Stimulated activated CD4-positive, alpha-beta T cell treated with anti-CD3 and anti-CD28 coated beads, Interleukin-1b, Interleukin-23, amount 100 ng/mL, for 1 hour (primary cell): ENCODE measurements around the gene KCNK4.
"Not testable (repeated sequence)": the region's sequence is repeated elsewhere in the genome, so short reads cannot be mapped to it uniquely, and the experiment has no call there.

Source experiments
- DNase-seq, 2 donors: peaks; one replicate each; pipeline ENCODE4 v3.0.0-alpha.2; 2020; ENCODE audit warnings: low read depth in 2 of 2

The KCNK4 gene

GRCh38 chr11:64306876-64307622, 15.9 kb downstream of the KCNK4 start:
- DNase-seq, result no peak

- DNase-seq, result not testable (repeated sequence)
Observed at GRCh38 chr11:64307795-64308194, 16.7 kb downstream of the KCNK4 start.

GRCh38 chr11:64312947-64313346, 21.8 kb downstream of the KCNK4 start:
- no peak for DNase-seq

GRCh38 chr11:64313491-64314145, 22.5 kb downstream of the KCNK4 start:
- DNase-seq, result no peak

GRCh38 chr11:64314146-64314804, 23.2 kb downstream of the KCNK4 start:
- DNase-seq, result no peak

GRCh38 chr11:64314805-64315561, 23.9 kb downstream of the KCNK4 start:
- no peak for DNase-seq

GRCh38 chr11:64315667-64316526, 24.8 kb downstream of the KCNK4 start:
- not testable (repeated sequence) for DNase-seq

GRCh38 chr11:64316672-64317324, 25.7 kb downstream of the KCNK4 start:
- DNase-seq, result no peak

- peak; percentile 79 to 93 for DNase-seq
Observed at GRCh38 chr11:64317325-64317960, 26.3 kb downstream of the KCNK4 start, which contains the start of gene TRMT112. TRMT112 (minus strand) TSS chr11:64317559; CDS start chr11:64317526, 33 bp downstream.

- DNase-seq, result peak; percentile 83 to 90
Observed at GRCh38 chr11:64317961-64318765, 27.1 kb downstream of the KCNK4 start, which contains the start of gene PRDX5. PRDX5 (plus strand) TSS chr11:64318121; CDS start chr11:64318216, 95 bp downstream.

- DNase-seq, result no peak
Observed at GRCh38 chr11:64318766-64319761, 28.0 kb downstream of the KCNK4 start.

- no peak for DNase-seq
Observed at GRCh38 chr11:64320556-64320955, 29.5 kb downstream of the KCNK4 start.

GRCh38 chr11:64321026-64321425, 29.9 kb downstream of the KCNK4 start:
- no peak for DNase-seq

GRCh38 chr11:64321533-64321932, 30.4 kb downstream of the KCNK4 start:
- no peak for DNase-seq

GRCh38 chr11:64322925-64323260, 31.8 kb downstream of the KCNK4 start:
- no peak for DNase-seq

GRCh38 chr11:64323373-64323772, 32.3 kb downstream of the KCNK4 start:
- DNase-seq, result no peak

GRCh38 chr11:64323984-64324383, 32.9 kb downstream of the KCNK4 start:
- not testable (repeated sequence) for DNase-seq
